ENCODE data around the gene STAB1.
A peak's percentile ranks its signal among the peaks of the same experiment; 100 is the strongest.
"Not testable (repeated sequence)": the region's sequence is repeated elsewhere in the genome, so short reads cannot be mapped to it uniquely, and the experiment has no call there.

STAB1 gene

GRCh38 chr3:52523386-52524257, 28.5 kb downstream of the STAB1 start:
- no peak for DNase-seq (ENCODE audit: low read depth, low spot score)

GRCh38 chr3:52524258-52524751, 29.2 kb downstream of the STAB1 start:
- DNase-seq (ENCODE audit: low read depth, low spot score): no peak

GRCh38 chr3:52524752-52525679, 29.9 kb downstream of the STAB1 start:
- DNase-seq (ENCODE audit: low read depth, low spot score): no peak

DNA sequence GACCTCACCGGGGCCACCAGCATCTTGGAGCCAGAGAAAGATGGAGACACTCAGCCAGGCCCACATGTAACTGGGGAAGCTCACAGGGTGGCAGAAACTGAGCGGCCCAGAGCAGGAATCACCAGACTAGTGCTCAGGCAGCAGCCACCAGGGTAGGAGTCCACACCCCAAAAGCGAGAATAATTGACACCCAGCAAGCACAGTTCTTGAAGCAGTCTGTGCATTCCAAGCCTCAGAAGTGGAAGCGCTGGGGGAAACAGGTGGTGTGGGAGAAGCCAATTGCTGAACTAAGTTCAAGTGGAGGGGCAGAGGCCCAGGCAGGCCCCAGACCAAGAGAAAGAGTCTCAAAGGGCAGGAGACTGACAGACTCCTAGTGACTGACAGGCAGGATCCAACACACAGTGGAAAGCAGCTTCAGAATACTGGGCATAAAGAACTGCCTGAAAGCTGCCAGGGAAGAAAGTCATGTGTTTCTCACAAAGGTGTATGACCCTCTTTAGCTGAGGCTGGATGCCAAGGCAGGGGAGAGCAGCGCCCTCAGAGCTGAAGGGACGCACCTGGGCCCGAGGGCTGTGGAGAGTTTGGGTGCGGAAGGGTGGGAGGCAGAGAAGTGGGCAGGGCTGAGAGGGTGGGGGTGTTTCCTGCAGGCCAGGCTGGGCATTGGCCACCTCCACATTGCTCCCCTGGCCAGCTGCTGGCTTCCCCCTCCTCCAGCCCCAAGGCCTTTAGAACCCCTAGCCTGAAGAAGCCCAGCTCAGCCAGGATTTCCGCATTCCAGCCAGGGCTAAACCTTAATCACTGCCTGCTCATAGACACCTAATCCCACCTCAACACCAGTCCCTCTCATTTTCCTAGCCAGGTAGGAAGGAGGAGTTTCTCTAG, 30.8 kb downstream of the STAB1 start:
- peak; percentile 46 for DNase-seq (ENCODE audit: low read depth, low spot score)

- DNase-seq (ENCODE audit: low read depth, low spot score): not testable (repeated sequence)
Observed at GRCh38 chr3:52526671-52527038, 31.5 kb downstream of the STAB1 start.

GRCh38 chr3:52527039-52527731, 32.0 kb downstream of the STAB1 start:
- peak; percentile 69 for DNase-seq (ENCODE audit: low read depth, low spot score)

DNA sequence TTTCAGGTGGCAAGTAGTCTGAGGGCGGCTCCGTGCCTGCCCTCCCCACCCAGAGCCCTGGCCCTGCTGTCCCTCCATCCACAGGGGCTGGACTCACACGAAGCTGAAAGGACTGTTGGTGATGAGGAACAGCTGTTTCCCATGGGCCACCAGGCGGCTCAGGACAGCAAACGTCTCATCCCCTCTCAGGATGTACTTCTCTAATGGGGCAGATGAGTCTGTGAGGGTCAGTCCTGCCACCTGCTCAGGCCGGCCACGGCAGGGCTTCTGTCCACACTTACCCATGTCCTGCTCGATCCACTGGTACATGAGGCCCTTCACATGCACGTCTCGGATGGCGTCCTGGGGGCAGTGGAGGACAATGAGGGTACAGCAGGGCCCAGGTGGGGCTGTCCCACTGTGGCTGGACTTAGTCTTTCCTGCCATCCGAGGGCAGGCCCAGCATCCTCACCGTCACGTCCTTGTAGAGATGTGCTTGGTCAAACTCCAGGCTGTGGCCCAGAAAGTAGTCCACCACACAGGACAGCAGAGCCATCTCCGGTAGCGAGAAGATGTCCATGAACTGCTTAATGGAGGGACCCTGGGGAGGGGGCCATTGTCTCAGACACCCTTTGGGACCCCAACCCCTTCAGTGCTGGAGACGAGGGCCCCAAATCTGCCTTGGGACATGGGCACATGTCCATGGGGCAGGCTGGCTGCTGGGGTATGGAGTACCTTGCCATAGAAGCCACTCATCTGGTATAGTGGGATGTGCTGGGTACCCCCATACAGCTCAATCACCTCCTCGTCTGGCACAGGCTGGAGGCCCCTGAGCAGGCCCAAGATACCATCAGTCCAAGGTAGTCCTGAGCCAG, 32.8 kb downstream of the STAB1 start:
- no peak for DNase-seq (ENCODE audit: low read depth, low spot score)

DNA sequence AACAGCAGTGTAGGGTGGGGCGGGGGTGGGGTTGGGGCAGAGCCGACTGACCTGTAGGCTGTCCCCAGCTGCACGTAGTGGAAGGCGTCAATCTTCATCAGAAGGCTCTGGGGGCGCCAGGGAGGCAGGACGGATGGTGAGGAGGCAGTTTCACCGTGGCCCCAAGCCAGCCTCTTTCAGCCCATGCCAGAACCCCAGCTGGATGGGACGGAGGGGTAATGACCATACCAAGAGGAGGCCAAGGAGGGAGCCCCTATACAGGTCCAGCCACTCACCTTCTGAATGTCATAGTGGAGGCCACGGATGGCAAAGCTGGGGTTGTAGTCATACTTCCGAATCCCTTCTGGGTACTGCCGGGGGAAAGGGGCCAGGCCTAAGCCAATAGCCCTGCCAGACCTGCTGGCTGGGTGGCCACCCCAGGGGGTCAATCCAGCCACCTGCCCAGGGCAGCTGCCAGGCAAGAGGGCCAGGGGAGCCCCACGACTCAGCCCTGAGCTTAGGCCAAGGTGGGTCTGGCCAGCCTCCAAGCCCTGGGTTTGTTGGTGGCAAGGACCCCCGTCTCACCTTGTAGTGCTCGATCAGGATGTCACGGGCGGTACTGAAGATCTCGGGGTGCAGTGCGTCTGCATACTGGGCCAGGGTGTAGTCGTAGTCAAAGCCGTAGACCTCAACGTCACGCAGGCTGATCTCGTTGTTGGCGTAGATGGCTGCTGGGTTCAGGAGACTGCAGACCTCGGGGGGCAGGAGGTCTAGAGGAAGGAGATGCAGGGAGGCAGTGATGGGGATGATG, 33.6 kb downstream of the STAB1 start:
- no peak for DNase-seq (ENCODE audit: low read depth, low spot score)

DNA sequence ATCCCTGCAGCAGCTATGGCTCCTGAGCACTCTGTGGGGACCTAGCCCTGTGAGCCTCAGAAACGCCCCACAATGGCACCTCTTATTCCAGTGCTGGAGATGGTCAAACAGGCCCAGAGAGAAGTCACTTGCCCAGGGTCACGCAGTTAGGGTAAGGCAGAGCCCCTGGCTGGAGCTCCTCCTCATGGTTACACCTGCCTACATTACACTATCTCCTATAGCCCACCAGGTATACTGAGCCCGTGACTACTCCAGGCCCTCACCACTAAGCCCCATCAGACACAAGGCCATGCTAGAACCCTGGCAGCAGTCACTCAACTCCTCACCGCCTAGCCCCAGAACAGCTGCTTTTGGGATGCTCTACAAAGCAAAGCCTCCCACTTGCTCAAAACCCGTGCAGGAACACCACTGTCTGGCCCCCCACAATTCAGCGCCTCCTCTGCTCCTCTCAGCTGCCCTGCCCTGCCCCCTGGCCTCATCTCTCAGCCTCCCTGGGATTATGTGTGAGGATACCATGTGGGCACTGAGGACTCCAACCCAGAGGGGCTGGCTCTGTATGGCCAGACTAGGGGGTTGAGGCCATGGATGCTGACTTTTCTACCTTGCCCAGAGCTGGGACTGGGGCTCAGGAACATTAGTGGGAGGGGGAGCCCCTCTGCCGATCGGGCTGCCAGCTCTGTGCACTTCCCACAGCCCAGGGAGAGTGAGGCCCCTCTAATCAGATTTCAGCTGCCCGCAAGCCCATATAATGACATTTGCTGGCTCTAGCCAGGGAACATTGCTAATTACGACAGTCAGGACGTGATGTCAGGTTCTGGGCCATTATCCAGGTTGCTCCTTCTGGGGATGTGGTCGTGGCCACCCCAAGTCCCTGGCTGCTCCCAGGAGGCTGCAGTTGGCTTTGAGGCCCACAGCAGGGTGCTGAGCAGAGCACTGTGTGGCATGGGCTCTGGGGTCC, 34.5 kb downstream of the STAB1 start:
- DNase-seq (ENCODE audit: low read depth, low spot score): no peak

GRCh38 chr3:52530918-52531826, 36.0 kb downstream of the STAB1 start:
- DNase-seq (ENCODE audit: low read depth, low spot score): no peak

DNA sequence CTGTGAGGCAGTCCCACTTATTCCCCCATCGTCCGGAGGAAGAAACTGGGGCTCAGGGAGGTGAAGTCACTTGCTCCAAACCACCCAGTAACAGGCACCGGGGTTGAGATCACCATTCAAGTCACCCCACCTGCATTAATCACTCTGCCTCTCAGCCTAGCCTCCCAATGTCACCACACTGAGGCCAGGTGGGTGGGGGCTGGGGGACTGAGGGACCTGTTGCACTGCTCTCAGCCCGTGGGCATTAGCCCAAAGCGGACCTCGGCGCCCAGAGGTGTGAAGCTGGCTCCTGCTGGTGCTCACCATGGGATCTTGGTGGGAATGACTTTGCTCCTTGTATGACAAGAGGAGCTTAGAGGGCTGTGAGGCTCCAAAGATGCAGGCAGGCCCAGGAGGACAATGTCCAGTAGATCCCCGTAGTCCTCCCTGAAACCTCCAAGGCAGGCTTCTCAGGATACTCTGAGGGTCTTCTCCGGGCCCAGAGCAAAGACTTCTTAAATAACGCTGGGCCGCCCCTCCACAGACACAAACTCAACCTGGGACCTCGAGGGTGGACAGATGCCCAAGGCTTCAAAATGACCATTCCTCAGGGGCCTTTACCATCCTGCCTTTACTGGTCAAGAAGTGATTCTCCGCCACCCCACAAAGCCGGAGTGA, 36.9 kb downstream of the STAB1 start:
- DNase-seq (ENCODE audit: low read depth, low spot score): no peak

DNA sequence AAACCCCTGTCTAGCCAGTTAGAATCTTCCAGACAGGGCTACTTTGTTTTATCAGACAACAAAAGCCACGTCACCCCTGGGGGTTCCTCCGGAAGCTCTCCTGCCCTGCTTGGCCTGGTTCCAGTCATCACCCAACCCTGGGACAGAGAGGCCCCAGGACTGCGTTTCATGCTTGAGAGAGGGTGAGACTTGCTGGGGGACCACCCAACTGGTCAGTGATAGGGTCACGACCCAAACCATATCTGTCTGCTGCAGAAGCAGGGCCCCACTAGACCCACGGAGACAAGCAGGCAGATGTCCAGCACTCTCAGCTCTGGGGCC, 37.3 kb downstream of the STAB1 start:
- no peak for DNase-seq (ENCODE audit: low read depth, low spot score)

DNA sequence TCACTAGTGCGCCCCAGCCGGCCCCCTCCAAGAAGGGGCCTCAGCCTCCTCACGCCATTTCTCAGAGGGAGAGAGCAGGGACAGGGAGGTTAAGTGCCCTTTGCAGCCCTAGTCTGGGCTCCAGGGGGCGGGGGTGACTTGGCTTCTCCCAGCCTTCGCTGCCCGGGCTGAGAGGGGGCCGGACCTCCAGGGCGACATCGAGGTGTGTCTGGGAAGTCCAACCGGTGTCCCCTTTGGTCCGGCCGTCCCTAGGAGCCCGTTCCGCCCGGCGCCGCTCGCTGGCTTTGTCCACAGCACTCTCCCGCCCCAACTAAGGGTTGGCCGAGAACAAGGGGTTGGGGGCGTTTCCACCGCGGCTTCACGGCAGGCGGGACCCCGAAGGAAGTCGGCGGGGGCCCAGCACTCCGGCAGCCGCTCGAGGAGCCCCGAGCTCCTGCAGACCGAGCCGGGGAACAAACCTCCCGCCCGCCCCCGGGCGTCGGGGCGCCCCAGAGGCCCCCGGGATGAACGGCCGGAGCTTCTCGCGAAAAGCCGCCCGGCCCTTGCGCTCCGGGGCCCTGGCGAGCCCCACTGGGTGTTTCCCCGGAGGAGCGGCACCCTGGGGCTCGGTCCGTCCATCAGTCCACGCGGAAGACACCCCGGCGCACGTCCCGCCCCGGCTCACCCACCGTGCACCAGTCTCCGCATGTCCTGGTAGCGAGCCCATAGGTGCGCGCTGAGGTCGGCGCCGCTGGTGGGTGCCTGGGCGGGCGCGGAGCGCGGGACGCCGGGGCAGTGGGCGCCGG, 37.9 kb downstream of the STAB1 start:
- peak; percentile 63 for DNase-seq (ENCODE audit: low read depth, low spot score)

- DNase-seq (ENCODE audit: low read depth, low spot score): peak; percentile 45
Observed at GRCh38 chr3:52533623-52534280, 38.6 kb downstream of the STAB1 start, which contains the start of gene NT5DC2. Gene NT5DC2, minus strand, starts transcription at chr3:52533857. Its CDS starts 120 bp downstream, at chr3:52533737.

All from ELF-1 (cell line).